C4-2B (cell line): ENCODE measurements around the gene RBMS3.

Experiments
- CTCF ChIP-seq: fragments of 450-650 bp; conservative IDR thresholded peaks from 2 replicates; pipeline ENCODE4 v1.5.1; 2017; ENCODE audit warnings: mild to moderate bottlenecking
- ZFX ChIP-seq: fragments of 450-650 bp; IDR thresholded peaks from 2 replicates; pipeline ENCODE4 v1.6.1; 2017

DNA sequence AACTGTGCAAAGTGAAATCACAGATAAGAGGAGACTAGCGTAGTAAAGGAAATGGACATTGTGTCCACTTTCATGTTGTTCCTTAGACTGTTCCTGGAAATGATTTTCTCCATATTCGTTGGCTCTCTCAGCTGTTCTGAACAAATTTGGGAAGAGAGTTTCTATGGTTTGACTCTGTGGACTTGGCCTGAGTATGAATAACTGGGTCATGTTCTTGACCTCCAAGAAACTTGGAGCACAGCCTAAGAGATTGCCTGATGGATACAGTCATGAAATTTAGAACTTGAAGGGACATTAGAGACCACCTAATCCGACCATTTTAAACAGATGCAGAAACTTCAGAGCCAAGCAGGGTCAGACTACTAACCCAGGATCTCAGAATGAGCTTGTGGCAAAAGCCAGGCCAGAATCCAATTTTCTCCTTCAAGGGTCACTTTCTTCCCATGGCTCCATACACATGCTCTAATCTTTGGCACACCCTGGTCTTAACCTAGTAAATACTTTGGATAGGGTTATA, 430.4 kb downstream of the RBMS3 start:
- TF ChIP-seq CTCF: no peak
- TF ChIP-seq ZFX: no peak
